HuH-7 (cell line): Measurements from ENCODE around the gene LRP1.

Experiments used
- DNase-seq: peaks from one replicate; pipeline ENCODE4 v3.0.0; 2011; ENCODE audit warnings: low spot score

Gene LRP1

GRCh38 chr12:57094208-57095160 lies 33.8 kb upstream of the LRP1 start:
- DNase-seq, result no peak

GRCh38 chr12:57095440-57095839 lies 32.8 kb upstream of the LRP1 start:
- DNase-seq, result no peak

- no peak for DNase-seq
Observed at GRCh38 chr12:57096099-57096572, 32.1 kb upstream of the LRP1 start.

- no peak for DNase-seq
Observed at GRCh38 chr12:57096748-57097553, 31.3 kb upstream of the LRP1 start.

- no peak for DNase-seq
Observed at GRCh38 chr12:57097554-57097835, 30.8 kb upstream of the LRP1 start.

- no peak for DNase-seq
Observed at GRCh38 chr12:57098546-57098945, 29.7 kb upstream of the LRP1 start.

- DNase-seq, result no peak
Observed at GRCh38 chr12:57099047-57099714, 29.1 kb upstream of the LRP1 start.

- no peak for DNase-seq
Observed at GRCh38 chr12:57099766-57100165, 28.5 kb upstream of the LRP1 start.

- peak; percentile 78 for DNase-seq
Observed at GRCh38 chr12:57101892-57102695, 26.2 kb upstream of the LRP1 start.

- no peak for DNase-seq
Observed at GRCh38 chr12:57103856-57104255, 24.4 kb upstream of the LRP1 start.

- DNase-seq, result no peak
Observed at GRCh38 chr12:57104292-57104910, 23.9 kb upstream of the LRP1 start.

GRCh38 chr12:57105011-57105753 lies 23.1 kb upstream of the LRP1 start:
- DNase-seq, result no peak

- no peak for DNase-seq
Observed at GRCh38 chr12:57106021-57106708, 22.1 kb upstream of the LRP1 start.

- DNase-seq, result no peak
Observed at GRCh38 chr12:57107456-57108155, 20.7 kb upstream of the LRP1 start.

- DNase-seq, result no peak
Observed at GRCh38 chr12:57109207-57110103, 18.8 kb upstream of the LRP1 start.

GRCh38 chr12:57110104-57111030 lies 17.9 kb upstream of the LRP1 start:
- no peak for DNase-seq
